ENCODE measurements around the gene ARPC1B. TPM values are rescaled to one million over a fixed set of nuclear protein-coding genes. Genes with fewer than 3 reads are reported as not detected.
A peak's percentile ranks its signal among the peaks of the same experiment; 100 is the strongest.

The ARPC1B gene
- total and polyA plus RNA-seq, 3 donors from 2014 or later, result 50.5 to 64.9 (median 64.6) TPM

- Histone ChIP-seq H3K27me3 (no peaks in the 10 kb centered on the region), H3K36me3 (ENCODE audit: low read depth, missing control alignments) (no peaks in the 10 kb centered on the region), H3K4me3 (no peak overlapping the region), H3K9me3 (no peaks in the 10 kb centered on the region), H3K4me1 (peaks cover 14% of the 10 kb centered on the region), H3K27ac (no peak overlapping the region)
- WGBS, 2 donors, result 79 to 82% methylated on average over 11 to 18 of the region's 18 CpGs
- no peak for TF ChIP-seq CTCF (IDR thresholded peaks at IDR 0.05)
- no peak for TF ChIP-seq POLR2A (IDR thresholded peaks at IDR 0.05)
- DNase-seq, result no peak
- intact Hi-C loops (cut with DNase I; ENCODE audit: low total_unique reads), result no loop called here
These were observed 29.9 kb downstream of the ARPC1B start for GRCh38 chr7:99404235-99404976.

DNA sequence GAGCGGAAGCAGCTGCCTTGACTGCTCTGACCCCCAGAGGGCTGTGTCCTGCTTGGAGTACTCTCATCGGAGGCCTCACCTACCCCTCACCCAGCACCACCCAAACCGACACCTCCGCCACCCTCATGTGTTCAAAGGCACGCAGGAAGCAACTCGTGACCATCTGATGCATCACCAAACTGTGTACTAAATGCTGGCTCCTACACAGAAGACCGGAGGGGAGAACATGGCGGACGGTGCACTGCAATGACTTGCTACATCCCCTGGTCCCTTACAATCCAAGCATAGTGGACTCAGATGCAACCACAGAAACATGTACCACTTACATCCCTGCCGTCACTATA is 30.4 kb downstream of the ARPC1B start:
- H3K36me3 ChIP-seq (ENCODE audit: low read depth, missing control alignments), result no peaks in the 10 kb centered on the region
- intact Hi-C loops (cut with DNase I; ENCODE audit: low total_unique reads), result no loop called here
- no peaks in the 10 kb centered on the region for H3K9me3 ChIP-seq
- no peak for DNase-seq
- no peaks in the 10 kb centered on the region for H3K27me3 ChIP-seq
- no peak for TF ChIP-seq POLR2A (IDR thresholded peaks at IDR 0.05)
- no peak for TF ChIP-seq CTCF (IDR thresholded peaks at IDR 0.05)
- no peak overlapping the region for H3K4me3 ChIP-seq
- H3K4me1 ChIP-seq, result peaks cover 18% of the 10 kb centered on the region
- WGBS, 2 donors, result 88 to 100% methylated on average over 8 to 10 of the region's 10 CpGs
- no peak overlapping the region for H3K27ac ChIP-seq

DNA sequence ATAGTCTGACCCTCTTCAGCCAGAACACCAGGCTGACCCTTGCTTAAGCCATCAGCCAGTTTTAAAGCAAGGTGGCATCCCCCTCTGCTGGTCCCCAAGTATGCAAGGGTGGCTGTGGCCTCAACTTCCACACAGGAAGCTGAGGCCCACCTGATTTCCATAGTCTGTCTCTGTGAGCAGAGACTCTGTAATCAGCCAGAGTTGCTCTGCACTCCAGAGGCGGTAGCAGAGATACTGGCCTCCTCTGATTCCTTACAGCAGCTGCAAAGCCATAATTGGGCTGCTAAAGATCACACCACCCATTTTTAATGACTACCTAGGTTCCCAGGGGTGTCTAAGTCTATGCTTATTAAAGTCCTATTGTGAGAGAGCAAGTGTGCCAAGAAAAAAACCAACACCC is 32.0 kb downstream of the ARPC1B start:
- no peaks in the 10 kb centered on the region for H3K36me3 ChIP-seq (ENCODE audit: low read depth, missing control alignments)
- no peak overlapping the region for H3K27ac ChIP-seq
- WGBS, 2 donors, result 29 to 43% methylated on average over 1 of the region's 1 CpG

GRCh38 chr7:99407872-99408378 is 33.4 kb downstream of the ARPC1B start:
- whole genome bisulfite sequencing, 2 donors, result 0 to 1% methylated on average over 19 to 28 of the region's 28 CpGs
- Histone ChIP-seq H3K36me3 (ENCODE audit: low read depth, missing control alignments) (no peaks in the 10 kb centered on the region), H3K9me3 (no peaks in the 10 kb centered on the region), H3K27ac (peak overlapping the region; percentile 97 to 99), H3K27me3 (no peaks in the 10 kb centered on the region), H3K4me3 (peak overlapping the region; percentile 99 to 100), H3K4me1 (peaks cover 20% of the 10 kb centered on the region)
- intact Hi-C loops (cut with DNase I; ENCODE audit: low total_unique reads), result no loop called here
- TF ChIP-seq POLR2A (IDR thresholded peaks at IDR 0.05) (no peak), CTCF (IDR thresholded peaks at IDR 0.05) (no peak)
- peak; percentile 42 for DNase-seq

More for the DNA sequence above, 32.0 kb downstream of the ARPC1B start:
- Histone ChIP-seq H3K4me1 (peaks cover 20% of the 10 kb centered on the region), H3K4me3 (no peak overlapping the region), H3K27me3 (no peaks in the 10 kb centered on the region), H3K9me3 (no peaks in the 10 kb centered on the region)
- TF ChIP-seq POLR2A (IDR thresholded peaks at IDR 0.05) (no peak), CTCF (IDR thresholded peaks at IDR 0.05) (no peak)
- intact Hi-C loops (cut with DNase I; ENCODE audit: low total_unique reads), result no loop called here
- no peak for DNase-seq
